Neuronal stem cell (in vitro differentiated cells): ENCODE data around the gene OR9Q1.

Experiments used
- DNase-seq: peaks from one replicate; pipeline ENCODE4 v3.0.0-alpha.2; 2013; ENCODE audit warnings: low spot score
- H2AFZ ChIP-seq: one replicate; pipeline ENCODE4 v1.6.1; 2013; ENCODE audit warnings: mild to moderate bottlenecking, low read length, inconsistent platforms
- H2AK5ac ChIP-seq: 2 replicates; pipeline ENCODE4 v1.6.1; 2013; ENCODE audit warnings: low read depth, mild to moderate bottlenecking, inconsistent platforms, low read length, moderate library complexity, mixed read lengths
- H2BK120ac ChIP-seq: 2 replicates; pipeline ENCODE4 v1.6.1; 2013; ENCODE audit warnings: low read depth, mild to moderate bottlenecking, inconsistent platforms, low read length, moderate library complexity, mixed read lengths
- H2BK12ac ChIP-seq: one replicate; pipeline ENCODE4 v1.6.1; 2013; ENCODE audit warnings: low read length, inconsistent platforms
- H2BK15ac ChIP-seq: 2 replicates; pipeline ENCODE4 v1.6.1; 2013; ENCODE audit warnings: mild to moderate bottlenecking, low read length, inconsistent platforms, mixed read lengths
- H2BK5ac ChIP-seq: one replicate; pipeline ENCODE4 v1.6.1; 2013; ENCODE audit warnings: inconsistent platforms, mild to moderate bottlenecking, low read length, moderate library complexity
- H3K14ac ChIP-seq: one replicate; pipeline ENCODE4 v1.6.1; 2013; ENCODE audit warnings: low read length, inconsistent platforms
- H3K18ac ChIP-seq: 2 replicates; pipeline ENCODE4 v1.6.1; 2013; ENCODE audit warnings: low read length, inconsistent platforms
- H3K23ac ChIP-seq: 2 replicates; pipeline ENCODE4 v1.6.1; 2013; ENCODE audit warnings: low read depth, mild to moderate bottlenecking, mixed read lengths, low read length, inconsistent platforms; ENCODE audit not compliant: poor library complexity
- H3K27ac ChIP-seq: replicated peaks from 3 replicates; pipeline ENCODE4 v1.5.1; 2013; ENCODE audit warnings: low read length, inconsistent platforms
- H3K27me3 ChIP-seq, 3 experiments: 2 replicates each; pipeline ENCODE4 v1.6.1; 2013; ENCODE audit warnings: low read length in 3 of 3, mild to moderate bottlenecking in 2 of 3, inconsistent platforms in 1 of 3, low read depth in 1 of 3, mixed read lengths in 1 of 3, moderate library complexity in 1 of 3; ENCODE audit not compliant: control insufficient read depth in 3 of 3, insufficient read depth in 3 of 3
- H3K36me3 ChIP-seq, 2 donors: replicated peaks in 1 of 2; 2 replicates each; pipeline ENCODE4 v1.6.1; 2013; ENCODE audit warnings: low read length in 2 of 2; ENCODE audit not compliant: control insufficient read depth in 2 of 2, insufficient read depth in 2 of 2
- H3K4ac ChIP-seq: 2 replicates; pipeline ENCODE4 v1.6.1; 2013; ENCODE audit warnings: inconsistent platforms, mild to moderate bottlenecking, low read length, moderate library complexity
- H3K4me1 ChIP-seq, 2 donors: 1 replicate in 1 of 2; 2 replicates in 1 of 2; pipeline ENCODE4 v1.6.1; 2013; ENCODE audit warnings: low read length in 2 of 2, low read depth in 1 of 2; ENCODE audit not compliant: control insufficient read depth in 2 of 2, insufficient read depth in 1 of 2
- H3K4me2 ChIP-seq: one replicate; pipeline ENCODE4 v1.6.1; 2013; ENCODE audit warnings: mild to moderate bottlenecking, low read length, inconsistent platforms; ENCODE audit not compliant: insufficient read depth, poor library complexity, severe bottlenecking
- H3K4me3 ChIP-seq, 2 donors: 2 replicates each; pipeline ENCODE4 v1.5.1; 2013; ENCODE audit warnings: low read length in 2 of 2, mild to moderate bottlenecking in 2 of 2, inconsistent platforms in 1 of 2, moderate library complexity in 1 of 2
- H3K79me1 ChIP-seq: one replicate; pipeline ENCODE4 v1.6.1; 2013; ENCODE audit warnings: low read depth, mild to moderate bottlenecking, inconsistent platforms, low read length, moderate library complexity
- H3K9ac ChIP-seq: one replicate; pipeline ENCODE4 v1.6.1; 2013; ENCODE audit warnings: mild to moderate bottlenecking, low read depth, low read length, inconsistent platforms; ENCODE audit not compliant: poor library complexity
- H3K9me3 ChIP-seq, 2 donors: replicated peaks in 1 of 2; 2 replicates each; pipeline versions ENCODE3 to v1.6.1; 2013; ENCODE audit warnings: low read length in 2 of 2, mild to moderate bottlenecking in 2 of 2, inconsistent platforms in 1 of 2, low read depth in 1 of 2, mixed read lengths in 1 of 2, moderate library complexity in 1 of 2; ENCODE audit not compliant: control insufficient read depth in 2 of 2, insufficient read depth in 1 of 2
- H4K8ac ChIP-seq: one replicate; pipeline ENCODE4 v1.6.1; 2013; ENCODE audit warnings: low read depth, mild to moderate bottlenecking, inconsistent platforms, low read length, moderate library complexity
- H4K91ac ChIP-seq: one replicate; pipeline ENCODE4 v1.6.1; 2013; ENCODE audit warnings: low read length, low read depth, mild to moderate bottlenecking, inconsistent platforms; ENCODE audit not compliant: poor library complexity
- WGBS, 2 donors: extraction: QIAGEN DNeasy Blood & Tissue Kit; methylation state at CpG; one replicate each; pipeline ENCODE4 v1.1.7; 2013; ENCODE audit warnings: missing lambda C conversion rate in 2 of 2, mixed read lengths in 1 of 2; ENCODE audit not compliant: insufficient read length in 2 of 2, insufficient replicate concordance in 1 of 2; ENCODE audit errors: extremely low coverage in 2 of 2; 5-methylcytosine and 5-hydroxymethylcytosine counted together

The OR9Q1 gene

GRCh38 chr11:58121096-58121495 is 97.4 kb downstream of the OR9Q1 start:
- Histone ChIP-seq H2BK12ac (no peak overlapping the region), H2AK5ac (no peak overlapping the region), H3K27me3 (no peaks in the 10 kb centered on the region), H3K4ac (no peak overlapping the region), H2BK5ac (no peak overlapping the region), H3K9ac (no peak overlapping the region), H3K27ac (no peak overlapping the region), H4K8ac (no peak overlapping the region), H3K4me2 (no peak overlapping the region), H4K91ac (no peak overlapping the region), H2AFZ (no peak overlapping the region), H2BK15ac (no peak overlapping the region), H3K36me3 (no peaks in the 10 kb centered on the region), H3K18ac (no peak overlapping the region), H3K14ac (no peak overlapping the region), H3K4me3 (no peak overlapping the region), H2BK120ac (no peak overlapping the region), H3K23ac (no peak overlapping the region), H3K4me1 (no peaks in the 10 kb centered on the region), H3K79me1 (no peaks in the 10 kb centered on the region), H3K9me3 (no peaks in the 10 kb centered on the region)
- WGBS, 2 donors, result no CpG with 5 or more reads among the region's 1 CpG
- DNase-seq, result no peak

GRCh38 chr11:58125469-58125868 is 101.8 kb downstream of the OR9Q1 start, which contains the start of gene OR9I1:
Gene OR9I1, minus strand, starts transcription at chr11:58125530. Its CDS starts 6,086 bp downstream, at chr11:58119444.
- no peak within 1 kb of the TSS for H4K91ac ChIP-seq
- H4K8ac ChIP-seq, result no peak within 1 kb of the TSS
- no peaks in the 10 kb centered on the region for H3K27me3 ChIP-seq
- H3K9me3 ChIP-seq, result no peaks in the 10 kb centered on the region
- no CpG with 5 or more reads among the region's 4 CpGs for WGBS, 2 donors
- no peak within 1 kb of the TSS for H3K27ac ChIP-seq
- H3K18ac ChIP-seq, result no peak within 1 kb of the TSS
- H3K23ac ChIP-seq, result no peak within 1 kb of the TSS
- no peak within 1 kb of the TSS for H2BK12ac ChIP-seq
- no peak within 1 kb of the TSS for H2BK120ac ChIP-seq
- H3K4ac ChIP-seq, result no peak within 1 kb of the TSS
- H2AFZ ChIP-seq, result no peak within 1 kb of the TSS
- H3K4me1 ChIP-seq, result peaks cover 0 to 1% of the 10 kb centered on the region in 2 donors
- no peak for DNase-seq
- no peak within 1 kb of the TSS for H3K9ac ChIP-seq
- no peak within 1 kb of the TSS for H3K4me3 ChIP-seq
- H2BK5ac ChIP-seq, result no peak within 1 kb of the TSS
- H2AK5ac ChIP-seq, result no peak within 1 kb of the TSS
- no peaks in the 10 kb centered on the region for H3K36me3 ChIP-seq
- H2BK15ac ChIP-seq, result no peak within 1 kb of the TSS
- no peak within 1 kb of the TSS for H3K14ac ChIP-seq
- H3K79me1 ChIP-seq, result no peaks in the 10 kb centered on the region
- H3K4me2 ChIP-seq, result no peak within 1 kb of the TSS

GRCh38 chr11:58127350-58127749 is 103.7 kb downstream of the OR9Q1 start:
- no peak overlapping the region for H2BK15ac ChIP-seq
- no peaks in the 10 kb centered on the region for H3K9me3 ChIP-seq
- H3K14ac ChIP-seq, result peak overlapping the region; percentile 56
- H3K4me1 ChIP-seq, result peaks cover 0 to 1% of the 10 kb centered on the region in 2 donors
- no peak overlapping the region for H3K4me3 ChIP-seq
- no peak overlapping the region for H2AK5ac ChIP-seq
- H3K36me3 ChIP-seq, result no peaks in the 10 kb centered on the region
- peak overlapping the region; percentile 48 for H3K18ac ChIP-seq
- no peak overlapping the region for H3K4me2 ChIP-seq
- H4K91ac ChIP-seq, result no peak overlapping the region
- H2AFZ ChIP-seq, result no peak overlapping the region
- H3K27me3 ChIP-seq, result no peaks in the 10 kb centered on the region
- H3K4ac ChIP-seq, result no peak overlapping the region
- H2BK5ac ChIP-seq, result no peak overlapping the region
- H4K8ac ChIP-seq, result no peak overlapping the region
- H2BK120ac ChIP-seq, result no peak overlapping the region
- no peak for DNase-seq
- no peak overlapping the region for H2BK12ac ChIP-seq
- no peak overlapping the region for H3K23ac ChIP-seq
- H3K9ac ChIP-seq, result no peak overlapping the region
- H3K27ac ChIP-seq, result no peak overlapping the region
- H3K79me1 ChIP-seq, result no peaks in the 10 kb centered on the region

GRCh38 chr11:58133309-58134076 is 109.8 kb downstream of the OR9Q1 start:
- H3K4me1 ChIP-seq, result no peaks in the 10 kb centered on the region
- no peak overlapping the region for H2BK120ac ChIP-seq
- no peak overlapping the region for H2AFZ ChIP-seq
- H2BK15ac ChIP-seq, result no peak overlapping the region
- no peaks in the 10 kb centered on the region for H3K79me1 ChIP-seq
- no CpG with 5 or more reads among the region's 7 CpGs for WGBS, 2 donors
- H4K91ac ChIP-seq, result no peak overlapping the region
- H3K23ac ChIP-seq, result no peak overlapping the region
- no peak overlapping the region for H2BK12ac ChIP-seq
- no peaks in the 10 kb centered on the region for H3K9me3 ChIP-seq
- no peak overlapping the region for H3K18ac ChIP-seq
- no peak overlapping the region for H4K8ac ChIP-seq
- DNase-seq, result no peak
- H3K4me2 ChIP-seq, result no peak overlapping the region
- no peak overlapping the region for H3K4ac ChIP-seq
- no peak overlapping the region for H3K9ac ChIP-seq
- H2BK5ac ChIP-seq, result no peak overlapping the region
- no peak overlapping the region for H3K4me3 ChIP-seq
- no peak overlapping the region for H2AK5ac ChIP-seq
- no peaks in the 10 kb centered on the region for H3K27me3 ChIP-seq
- H3K27ac ChIP-seq, result no peak overlapping the region
- H3K36me3 ChIP-seq, result no peaks in the 10 kb centered on the region
- no peak overlapping the region for H3K14ac ChIP-seq
